ENCODE data around the gene HOMEZ.
"Not testable (repeated sequence)": the region's sequence is repeated elsewhere in the genome, so short reads cannot be mapped to it uniquely, and the experiment has no call there.

HOMEZ gene

DNA sequence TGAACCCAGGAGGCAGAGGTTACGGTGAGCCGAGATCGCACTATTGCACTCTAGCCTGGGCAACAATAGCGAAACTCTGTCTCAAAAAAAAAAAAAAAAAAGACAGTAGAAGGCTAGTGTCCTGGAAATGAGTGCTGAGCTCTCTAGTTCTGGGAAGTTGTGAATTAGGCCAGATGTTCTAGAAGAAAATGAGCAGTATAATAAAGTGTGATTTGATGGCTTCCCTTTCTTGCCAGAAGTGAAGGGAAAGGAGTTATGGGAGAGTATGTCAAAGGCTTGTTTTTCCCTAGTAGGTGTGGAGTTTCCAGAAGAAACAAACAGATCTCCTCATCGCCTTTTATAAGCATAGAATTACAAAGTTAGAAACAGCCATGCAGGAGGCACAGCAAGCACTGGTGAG lies 27.7 kb downstream of the HOMEZ start:
- no peaks in the 10 kb centered on the region for H3K36me3 ChIP-seq (ENCODE audit: control insufficient read depth, insufficient read depth, low read length, severe bottlenecking)
- peaks cover 4% of the 10 kb centered on the region for H3K27me3 ChIP-seq (replicated peaks; ENCODE audit: control insufficient read depth, insufficient read depth, low read length)
- DNase-seq (ENCODE audit: low read depth) = no peak
- H3K9ac ChIP-seq (ENCODE audit: low read length) = no peak overlapping the region
- H3K4me3 ChIP-seq (ENCODE audit: low read length) = no peak overlapping the region
- H3K9me3 ChIP-seq (ENCODE audit: control insufficient read depth, low read length) = no peaks in the 10 kb centered on the region
- H3K4me1 ChIP-seq (ENCODE audit: control insufficient read depth, insufficient read depth, low read length) = no peaks in the 10 kb centered on the region

DNA sequence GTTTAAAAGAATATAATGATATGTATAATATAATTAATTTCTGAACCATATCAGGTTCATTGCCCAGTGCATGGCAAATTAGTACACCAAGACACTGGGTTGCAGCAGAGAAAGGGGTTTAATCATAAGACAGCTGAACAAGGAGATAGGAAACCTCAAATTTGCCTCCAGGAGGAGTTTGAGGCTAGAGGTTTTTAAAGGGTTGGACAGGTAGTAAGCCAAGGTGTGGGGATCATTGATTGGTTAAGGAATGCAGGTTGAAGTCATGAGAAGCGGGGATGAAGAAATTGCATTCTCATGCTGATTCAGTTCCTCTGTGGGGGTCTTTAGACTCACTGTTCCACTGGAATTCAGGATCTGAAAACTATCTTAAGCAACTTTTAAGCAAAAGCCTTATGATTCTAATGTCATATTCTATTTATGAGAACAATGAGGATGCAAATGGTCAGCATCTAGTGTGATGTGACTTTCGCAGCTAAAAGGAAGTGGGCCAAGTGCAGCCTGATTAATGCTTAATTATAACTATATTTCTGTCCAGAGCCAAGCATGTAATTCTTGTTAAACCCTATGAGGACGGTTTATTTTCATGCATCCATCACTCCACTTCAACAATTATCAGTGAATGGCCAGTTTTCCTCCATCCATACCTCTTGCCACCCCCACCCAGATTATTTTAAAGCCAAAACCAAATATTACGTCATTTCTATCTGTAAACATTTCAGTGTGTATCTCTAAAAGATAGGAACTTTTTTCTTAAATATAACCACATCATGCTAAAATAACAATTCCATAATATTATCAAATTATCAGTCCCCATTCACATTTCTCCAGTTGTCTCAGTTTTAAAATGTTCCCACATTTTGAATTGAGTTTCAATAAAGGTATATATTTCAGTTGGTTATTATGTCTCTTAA lies 33.3 kb downstream of the HOMEZ start:
- Histone ChIP-seq H3K27me3 (replicated peaks; ENCODE audit: control insufficient read depth, insufficient read depth, low read length) (no peaks in the 10 kb centered on the region), H3K4me3 (ENCODE audit: low read length) (no peak overlapping the region), H3K36me3 (ENCODE audit: control insufficient read depth, insufficient read depth, low read length, severe bottlenecking) (no peaks in the 10 kb centered on the region), H3K9me3 (ENCODE audit: control insufficient read depth, low read length) (no peaks in the 10 kb centered on the region), H3K9ac (ENCODE audit: low read length) (no peak overlapping the region), H3K4me1 (ENCODE audit: control insufficient read depth, insufficient read depth, low read length) (no peaks in the 10 kb centered on the region)
- DNase-seq (ENCODE audit: low read depth) = no peak

DNA sequence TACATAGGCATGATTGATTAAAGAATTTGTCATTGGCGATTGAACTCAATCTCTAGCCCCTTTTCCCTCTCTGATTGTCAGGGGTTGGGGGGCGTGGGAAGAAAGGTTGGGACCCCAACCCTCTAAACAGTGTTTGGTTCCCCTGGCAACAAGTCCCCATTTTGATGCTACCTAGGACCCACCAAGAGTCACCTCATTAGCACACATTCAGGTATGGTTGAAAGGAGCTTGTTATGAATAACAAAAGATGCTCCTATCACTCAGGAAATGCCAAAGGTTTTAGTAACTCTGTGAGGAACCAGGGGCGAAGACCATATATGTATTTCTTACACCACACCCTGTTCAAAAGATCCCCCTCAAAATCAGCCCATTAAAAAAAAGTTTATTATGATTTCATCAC lies 33.9 kb downstream of the HOMEZ start:
- Histone ChIP-seq H3K27me3 (replicated peaks; ENCODE audit: control insufficient read depth, insufficient read depth, low read length) (no peaks in the 10 kb centered on the region), H3K9ac (ENCODE audit: low read length) (no peak overlapping the region), H3K4me3 (ENCODE audit: low read length) (no peak overlapping the region), H3K4me1 (ENCODE audit: control insufficient read depth, insufficient read depth, low read length) (no peaks in the 10 kb centered on the region), H3K9me3 (ENCODE audit: control insufficient read depth, low read length) (no peaks in the 10 kb centered on the region), H3K36me3 (ENCODE audit: control insufficient read depth, insufficient read depth, low read length, severe bottlenecking) (no peaks in the 10 kb centered on the region)
- DNase-seq (ENCODE audit: low read depth) = no peak

- no peak overlapping the region for H3K4me3 ChIP-seq (ENCODE audit: low read length)
- no peaks in the 10 kb centered on the region for H3K4me1 ChIP-seq (ENCODE audit: control insufficient read depth, insufficient read depth, low read length)
- H3K9ac ChIP-seq (ENCODE audit: low read length) = no peak overlapping the region
- H3K9me3 ChIP-seq (ENCODE audit: control insufficient read depth, low read length) = no peaks in the 10 kb centered on the region
- no peaks in the 10 kb centered on the region for H3K36me3 ChIP-seq (ENCODE audit: control insufficient read depth, insufficient read depth, low read length, severe bottlenecking)
- DNase-seq (ENCODE audit: low read depth) = no peak
- H3K27me3 ChIP-seq (replicated peaks; ENCODE audit: control insufficient read depth, insufficient read depth, low read length) = no peaks in the 10 kb centered on the region
Observed at GRCh38 chr14:23249824-23250223, 36.1 kb downstream of the HOMEZ start.

GRCh38 chr14:23248601-23249000 lies 37.3 kb downstream of the HOMEZ start:
- Histone ChIP-seq H3K27me3 (replicated peaks; ENCODE audit: control insufficient read depth, insufficient read depth, low read length) (no peaks in the 10 kb centered on the region), H3K9ac (ENCODE audit: low read length) (no peak overlapping the region), H3K36me3 (ENCODE audit: control insufficient read depth, insufficient read depth, low read length, severe bottlenecking) (no peaks in the 10 kb centered on the region), H3K4me1 (ENCODE audit: control insufficient read depth, insufficient read depth, low read length) (no peaks in the 10 kb centered on the region), H3K9me3 (ENCODE audit: control insufficient read depth, low read length) (no peaks in the 10 kb centered on the region), H3K4me3 (ENCODE audit: low read length) (no peak overlapping the region)
- DNase-seq (ENCODE audit: low read depth) = no peak

DNA sequence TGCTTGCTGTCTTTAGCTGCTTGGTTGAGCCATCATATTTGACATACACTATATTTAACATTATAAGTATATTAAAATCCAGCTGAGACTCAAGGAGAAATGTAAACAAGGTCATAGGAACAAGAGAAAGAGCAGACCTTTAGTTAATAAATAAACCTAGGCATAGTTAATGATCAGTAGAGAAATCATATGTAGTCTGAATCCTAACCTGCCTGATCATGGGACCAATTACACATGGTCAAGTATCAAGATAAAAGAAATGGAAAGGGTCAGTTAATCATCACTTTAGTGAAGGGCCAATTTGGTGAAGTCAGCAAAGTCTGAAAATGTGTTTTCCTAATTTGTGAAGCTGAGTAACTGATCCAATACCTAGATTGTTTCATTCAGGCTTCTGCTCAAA lies 40.6 kb downstream of the HOMEZ start:
- Histone ChIP-seq H3K27me3 (replicated peaks; ENCODE audit: control insufficient read depth, insufficient read depth, low read length) (no peaks in the 10 kb centered on the region), H3K9me3 (ENCODE audit: control insufficient read depth, low read length) (no peaks in the 10 kb centered on the region), H3K36me3 (ENCODE audit: control insufficient read depth, insufficient read depth, low read length, severe bottlenecking) (no peaks in the 10 kb centered on the region), H3K9ac (ENCODE audit: low read length) (no peak overlapping the region), H3K4me3 (ENCODE audit: low read length) (no peak overlapping the region), H3K4me1 (ENCODE audit: control insufficient read depth, insufficient read depth, low read length) (no peaks in the 10 kb centered on the region)
- no peak for DNase-seq (ENCODE audit: low read depth)

- no peak for DNase-seq (ENCODE audit: low read depth)
- Histone ChIP-seq H3K36me3 (ENCODE audit: control insufficient read depth, insufficient read depth, low read length, severe bottlenecking) (no peaks in the 10 kb centered on the region), H3K4me1 (ENCODE audit: control insufficient read depth, insufficient read depth, low read length) (peaks cover 2% of the 10 kb centered on the region), H3K4me3 (ENCODE audit: low read length) (no peak overlapping the region), H3K27me3 (replicated peaks; ENCODE audit: control insufficient read depth, insufficient read depth, low read length) (no peaks in the 10 kb centered on the region), H3K9ac (ENCODE audit: low read length) (no peak overlapping the region), H3K9me3 (ENCODE audit: control insufficient read depth, low read length) (no peaks in the 10 kb centered on the region)
Observed at GRCh38 chr14:23243066-23243465, 42.9 kb downstream of the HOMEZ start.

DNA sequence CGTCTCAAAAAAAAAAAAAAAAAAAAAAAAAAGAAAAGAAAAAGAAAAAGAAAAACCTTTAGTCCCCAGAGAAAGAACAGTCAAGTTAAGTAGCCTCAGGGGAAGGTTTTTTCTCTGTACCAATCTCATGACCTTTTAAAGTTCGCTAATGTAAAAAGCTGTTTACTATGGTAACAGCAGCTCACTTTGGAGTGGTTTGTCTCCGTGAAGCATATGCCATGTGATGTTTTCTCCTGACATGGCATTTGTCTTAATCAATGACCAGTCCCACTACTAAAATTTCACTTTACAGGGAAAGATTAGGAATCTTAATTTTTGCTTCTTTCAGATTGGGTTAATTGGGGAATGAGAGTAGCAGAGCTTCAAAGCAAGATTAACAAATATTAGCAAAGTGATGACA lies 43.9 kb downstream of the HOMEZ start:
- Histone ChIP-seq H3K36me3 (ENCODE audit: control insufficient read depth, insufficient read depth, low read length, severe bottlenecking) (no peaks in the 10 kb centered on the region), H3K27me3 (replicated peaks; ENCODE audit: control insufficient read depth, insufficient read depth, low read length) (no peaks in the 10 kb centered on the region), H3K4me1 (ENCODE audit: control insufficient read depth, insufficient read depth, low read length) (peaks cover 6% of the 10 kb centered on the region), H3K4me3 (ENCODE audit: low read length) (no peak overlapping the region), H3K9me3 (ENCODE audit: control insufficient read depth, low read length) (no peaks in the 10 kb centered on the region), H3K9ac (ENCODE audit: low read length) (no peak overlapping the region)
- no peak for DNase-seq (ENCODE audit: low read depth)

GRCh38 chr14:23241061-23241715 lies 44.7 kb downstream of the HOMEZ start:
- H3K36me3 ChIP-seq (ENCODE audit: control insufficient read depth, insufficient read depth, low read length, severe bottlenecking); H3K9me3 ChIP-seq (ENCODE audit: control insufficient read depth, low read length); DNase-seq (ENCODE audit: low read depth); H3K9ac ChIP-seq (ENCODE audit: low read length); H3K4me1 ChIP-seq (ENCODE audit: control insufficient read depth, insufficient read depth, low read length); H3K4me3 ChIP-seq (ENCODE audit: low read length); H3K27me3 ChIP-seq (replicated peaks; ENCODE audit: control insufficient read depth, insufficient read depth, low read length): not testable (repeated sequence)

DNA sequence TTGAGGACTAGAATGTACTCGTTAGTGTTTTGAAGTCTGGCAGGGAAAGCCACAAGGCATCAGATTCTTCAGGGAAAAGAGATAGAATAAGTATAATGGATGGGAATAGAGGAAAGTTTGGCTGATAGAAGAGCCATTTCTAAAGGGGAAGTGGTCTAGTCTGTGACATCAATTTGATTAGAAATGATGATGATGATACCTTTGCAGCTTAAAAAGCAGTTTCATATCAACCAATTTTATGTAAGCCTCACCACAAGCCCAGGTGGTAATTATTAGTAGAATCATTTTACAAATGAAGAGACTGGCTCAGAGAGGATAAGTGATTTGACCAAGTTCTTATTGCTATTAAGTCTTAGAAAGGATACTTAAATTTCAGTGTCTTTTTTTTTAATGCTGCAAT lies 45.3 kb downstream of the HOMEZ start:
- Histone ChIP-seq H3K36me3 (ENCODE audit: control insufficient read depth, insufficient read depth, low read length, severe bottlenecking) (no peaks in the 10 kb centered on the region), H3K9ac (ENCODE audit: low read length) (no peak overlapping the region), H3K4me3 (ENCODE audit: low read length) (no peak overlapping the region), H3K4me1 (ENCODE audit: control insufficient read depth, insufficient read depth, low read length) (peaks cover 6% of the 10 kb centered on the region), H3K27me3 (replicated peaks; ENCODE audit: control insufficient read depth, insufficient read depth, low read length) (no peaks in the 10 kb centered on the region), H3K9me3 (ENCODE audit: control insufficient read depth, low read length) (no peaks in the 10 kb centered on the region)
- DNase-seq (ENCODE audit: low read depth) = no peak

GRCh38 chr14:23237772-23238594 lies 47.9 kb downstream of the HOMEZ start, which contains the start of gene RNF212B:
Gene RNF212B, plus strand, starts transcription at chr14:23237936. Its CDS starts 2,410 bp downstream, at chr14:23240346.
- Histone ChIP-seq H3K9me3 (ENCODE audit: control insufficient read depth, low read length) (no peaks in the 10 kb centered on the region), H3K4me1 (ENCODE audit: control insufficient read depth, insufficient read depth, low read length) (peaks cover 6% of the 10 kb centered on the region), H3K27me3 (replicated peaks; ENCODE audit: control insufficient read depth, insufficient read depth, low read length) (no peaks in the 10 kb centered on the region), H3K36me3 (ENCODE audit: control insufficient read depth, insufficient read depth, low read length, severe bottlenecking) (no peaks in the 10 kb centered on the region), H3K4me3 (ENCODE audit: low read length) (peak within 1 kb of the TSS; percentile 74), H3K9ac (ENCODE audit: low read length) (peak within 1 kb of the TSS; percentile 59)
- DNase-seq (ENCODE audit: low read depth) = peak; percentile 86
